Astrocyte (in vitro differentiated cells and primary cell): Measurements from ENCODE around the gene TSC2. TPM values are rescaled to one million over a fixed set of nuclear protein-coding genes. Genes with fewer than 3 reads are reported as not detected.

Experiments
- DNase-seq: peaks from one replicate; pipeline ENCODE4 v3.0.0-alpha.2; 2010; ENCODE audit warnings: low read depth
- FAIRE-seq: peaks from 2 replicates; lab custom pipeline; 2011; peaks lifted over from hg19 to GRCh38; lab: Jason Lieb, UNC
- H2AFZ ChIP-seq: 2 replicates; pipeline ENCODE4 v1.6.0; 2012; ENCODE audit warnings: low read depth, low read length, inconsistent platforms
- H3K27ac ChIP-seq: 2 replicates; pipeline ENCODE4 v1.5.1; 2011; ENCODE audit warnings: low read depth, low read length, inconsistent platforms
- H3K27me3 ChIP-seq: 2 replicates; pipeline ENCODE4 v1.6.0; 2011; ENCODE audit warnings: low read length, inconsistent platforms; ENCODE audit not compliant: insufficient read depth
- H3K36me3 ChIP-seq: 2 replicates; pipeline ENCODE4 v1.5.1; 2011; ENCODE audit warnings: low read length, inconsistent platforms; ENCODE audit not compliant: insufficient read depth
- H3K4me1 ChIP-seq: 2 replicates; pipeline ENCODE4 v1.5.1; 2011; ENCODE audit warnings: low read length, inconsistent platforms; ENCODE audit not compliant: insufficient read depth
- H3K4me2 ChIP-seq: 2 replicates; pipeline ENCODE4 v1.6.0; 2012; ENCODE audit warnings: low read length, inconsistent platforms
- H3K4me3 ChIP-seq: 2 replicates; pipeline ENCODE4 v1.5.1; 2011; ENCODE audit warnings: low read depth, mild to moderate bottlenecking, low read length, inconsistent platforms; ENCODE audit not compliant: insufficient read depth
- H3K79me2 ChIP-seq: 2 replicates; pipeline ENCODE4 v1.6.0; 2012; ENCODE audit warnings: mild to moderate bottlenecking, low read length, inconsistent platforms; ENCODE audit not compliant: insufficient read depth
- H3K9ac ChIP-seq: 2 replicates; pipeline ENCODE4 v1.6.0; 2012; ENCODE audit warnings: mild to moderate bottlenecking, low read length, inconsistent platforms
- H3K9me3 ChIP-seq: 2 replicates; pipeline ENCODE4 v1.5.1; 2012; ENCODE audit warnings: low read depth, mild to moderate bottlenecking, low read length, inconsistent platforms; ENCODE audit not compliant: insufficient read depth
- H4K20me1 ChIP-seq: 2 replicates; pipeline ENCODE4 v1.6.0; 2012; ENCODE audit warnings: low read length, inconsistent platforms; ENCODE audit not compliant: insufficient read depth
- H3K27ac Mint-ChIP-seq: one replicate; pipeline ENCODE4 v1.8.0; 2021; ENCODE audit warnings: mild to moderate bottlenecking, mixed read lengths; ENCODE audit not compliant: unreplicated experiment
- H3K27me3 Mint-ChIP-seq: one replicate; pipeline ENCODE4 v1.8.0; 2021; ENCODE audit warnings: low read depth, mixed read lengths; ENCODE audit not compliant: unreplicated experiment
- H3K36me3 Mint-ChIP-seq: one replicate; pipeline ENCODE4 v1.8.0; 2021; ENCODE audit warnings: low read depth, mixed read lengths; ENCODE audit not compliant: unreplicated experiment
- H3K4me1 Mint-ChIP-seq: one replicate; pipeline ENCODE4 v1.8.0; 2021; ENCODE audit warnings: low read depth, mixed read lengths; ENCODE audit not compliant: unreplicated experiment
- H3K4me3 Mint-ChIP-seq: one replicate; pipeline ENCODE4 v1.8.0; 2021; ENCODE audit warnings: mild to moderate bottlenecking, moderate library complexity, mixed read lengths; ENCODE audit not compliant: unreplicated experiment
- H3K9me3 Mint-ChIP-seq: one replicate; pipeline ENCODE4 v1.8.0; 2021; ENCODE audit warnings: mild to moderate bottlenecking, mixed read lengths; ENCODE audit not compliant: unreplicated experiment
- CTCF ChIP-seq: IDR thresholded peaks from 2 replicates; pipeline ENCODE4 v1.5.1; 2011; ENCODE audit warnings: low read depth, mild to moderate bottlenecking, inconsistent platforms, low read length, moderate library complexity; ENCODE audit not compliant: insufficient read depth
- EZH2 ChIP-seq: IDR thresholded peaks from 2 replicates; pipeline ENCODE4 v1.6.1; 2012; ENCODE audit warnings: mild to moderate bottlenecking, low read length, inconsistent platforms; ENCODE audit not compliant: insufficient read depth
- total RNA-seq: library from RNA; stranded (reverse); gene quantifications from 2 replicates; pipeline ENCODE4 v1.2.1, GENCODE V29; 2021

Gene TSC2
- total RNA-seq, 1 donor from 2014 or later, result 89.5 TPM

GRCh38 chr16:2005646-2006045 is 42.1 kb upstream of the TSC2 start:
- peak overlapping the region; percentile 15 for H3K4me2 ChIP-seq
- Mint-ChIP-seq H3K36me3 (peaks cover 5% of the 10 kb centered on the region), H3K27ac (no peak overlapping the region), H3K4me3 (no peak overlapping the region), H3K9me3 (no peaks in the 10 kb centered on the region), H3K4me1 (peaks cover 18% of the 10 kb centered on the region), H3K27me3 (no peaks in the 10 kb centered on the region)
- no peak for DNase-seq
- H3K4me1 ChIP-seq, result peaks cover 41% of the 10 kb centered on the region
- H4K20me1 ChIP-seq, result peaks cover 77% of the 10 kb centered on the region
- peaks cover 94% of the 10 kb centered on the region for H3K79me2 ChIP-seq
- H3K4me3 ChIP-seq, result no peak overlapping the region
- no peak overlapping the region for H3K27ac ChIP-seq
- TF ChIP-seq EZH2, result no peak
- H3K9me3 ChIP-seq, result no peaks in the 10 kb centered on the region
- FAIRE-seq, result no peak
- H3K9ac ChIP-seq, result peak overlapping the region; percentile 10
- no peak overlapping the region for H2AFZ ChIP-seq
- H3K36me3 ChIP-seq, result peaks cover 2% of the 10 kb centered on the region
- no peaks in the 10 kb centered on the region for H3K27me3 ChIP-seq

GRCh38 chr16:2006317-2006716 is 41.5 kb upstream of the TSC2 start:
- Mint-ChIP-seq H3K4me1 (peaks cover 18% of the 10 kb centered on the region), H3K9me3 (no peaks in the 10 kb centered on the region), H3K27me3 (no peaks in the 10 kb centered on the region), H3K4me3 (peak overlapping the region; percentile 45), H3K36me3 (peaks cover 3% of the 10 kb centered on the region), H3K27ac (no peak overlapping the region)
- Histone ChIP-seq H3K36me3 (peaks cover 2% of the 10 kb centered on the region), H3K9me3 (no peaks in the 10 kb centered on the region), H2AFZ (no peak overlapping the region), H3K4me3 (no peak overlapping the region), H3K27me3 (no peaks in the 10 kb centered on the region), H3K9ac (peak overlapping the region; percentile 10), H3K4me1 (peaks cover 41% of the 10 kb centered on the region), H3K27ac (no peak overlapping the region), H3K79me2 (peaks cover 91% of the 10 kb centered on the region), H4K20me1 (peaks cover 72% of the 10 kb centered on the region), H3K4me2 (peak overlapping the region; percentile 15)
- no peak for FAIRE-seq
- TF ChIP-seq EZH2 (no peak), CTCF (no peak)
- DNase-seq, result no peak

GRCh38 chr16:2007081-2007836 is 40.5 kb upstream of the TSC2 start:
- Histone ChIP-seq H2AFZ (no peak overlapping the region), H3K9me3 (no peaks in the 10 kb centered on the region), H3K9ac (peak overlapping the region; percentile 94), H3K79me2 (peaks cover 82% of the 10 kb centered on the region), H3K36me3 (no peaks in the 10 kb centered on the region), H4K20me1 (peaks cover 67% of the 10 kb centered on the region), H3K4me3 (peak overlapping the region; percentile 88), H3K4me2 (peak overlapping the region; percentile 100), H3K27me3 (no peaks in the 10 kb centered on the region), H3K4me1 (peaks cover 41% of the 10 kb centered on the region), H3K27ac (no peak overlapping the region)
- H3K9me3 Mint-ChIP-seq, result no peaks in the 10 kb centered on the region
- no peak for TF ChIP-seq CTCF
- no peak for TF ChIP-seq EZH2
- FAIRE-seq (no peak), DNase-seq (no peak)
- no peak overlapping the region for H3K27ac Mint-ChIP-seq
- no peaks in the 10 kb centered on the region for H3K27me3 Mint-ChIP-seq
- H3K36me3 Mint-ChIP-seq, result peaks cover 2% of the 10 kb centered on the region
- peak overlapping the region; percentile 90 for H3K4me3 Mint-ChIP-seq
- H3K4me1 Mint-ChIP-seq, result peaks cover 18% of the 10 kb centered on the region
